HepG2 (cell line): ENCODE data around the gene ZFHX3. TPM values are rescaled to one million over a fixed set of nuclear protein-coding genes. Genes with fewer than 3 reads are reported as not detected.

Experiments used
- ATAC-seq: fragments of 200-7000 bp; cut with Tn5 transposase; 3 replicates; pipeline ENCODE4 v1.9.1; 2020; ENCODE audit warnings: mild to moderate bottlenecking, moderate library complexity
- BruUV-seq: library from RNA; stranded (reverse); fragments of 400-500 nt; replicated peaks from 2 replicates; lab custom pipeline; 2021; lab: Mats Ljungman, UMichigan
- CTCF ChIA-PET: fragments of 300-600 bp; formaldehyde crosslinking; extraction: SDS; loops from one replicate; lab custom pipeline; 2021; ENCODE audit warnings: low total read pairs, inconsistent platforms, low intra/inter-chr PET ratio; lab: Yijun Ruan, JAX
- POLR2A ChIA-PET: fragments of 350-600 bp; sonication (Branson Sonifier 250); formaldehyde crosslinking; loops from one replicate; lab custom pipeline; 2020; ENCODE audit warnings: antibody characterized with exemption, inconsistent platforms; lab: Yijun Ruan, JAX
- DNase-seq: peaks from one replicate; pipeline ENCODE4 v3.0.0-alpha.2; 2015; ENCODE audit warnings: low spot score
- FAIRE-seq: peaks from 3 replicates; lab custom pipeline; 2011; peaks lifted over from hg19 to GRCh38; lab: Jason Lieb, UNC
- H2AFZ ChIP-seq: one replicate; pipeline ENCODE4 v1.6.1; 2011; ENCODE audit warnings: low read length, inconsistent platforms
- H3K27ac ChIP-seq: fragments of 300-600 bp; 3 replicates; pipeline ENCODE4 v1.8.0; 2011; ENCODE audit warnings: mixed run types, mild to moderate bottlenecking, mixed read lengths, low read length, inconsistent platforms; ENCODE audit not compliant: insufficient read depth; ENCODE audit errors: extremely low read length
- H3K27me3 ChIP-seq, 2 experiments: fragments of 200-600 bp in 1 of 2; 2 replicates in 1 of 2; 3 replicates in 1 of 2; pipeline versions ENCODE4 v1.6.0 to v1.8.0; 2011; ENCODE audit warnings: low read length in 2 of 2, mild to moderate bottlenecking in 2 of 2, moderate library complexity in 2 of 2, inconsistent platforms in 1 of 2; ENCODE audit not compliant: insufficient read depth in 2 of 2, control insufficient read depth in 1 of 2
- H3K36me3 ChIP-seq, 2 experiments: fragments of 200-600 bp in 1 of 2; replicated peaks in 1 of 2; 2 replicates in 1 of 2; 3 replicates in 1 of 2; pipeline versions ENCODE4 v1.5.1 to v1.8.0; 2011; ENCODE audit warnings: low read length in 2 of 2, inconsistent platforms in 1 of 2; ENCODE audit not compliant: insufficient read depth in 2 of 2, control insufficient read depth in 1 of 2
- H3K4me1 ChIP-seq: 2 replicates; pipeline ENCODE4 v1.5.1; 2012; ENCODE audit warnings: low read length, inconsistent platforms; ENCODE audit not compliant: insufficient read depth
- H3K4me2 ChIP-seq: 2 replicates; pipeline ENCODE4 v1.6.0; 2011; ENCODE audit warnings: low read depth, low read length, inconsistent platforms
- H3K4me3 ChIP-seq, 3 experiments: fragments of 200-600 bp in 1 of 3; sonication (generic), shearing (Covaris generic) in 1 of 3; replicated peaks in 1 of 3; 2 replicates each; pipeline ENCODE4 v1.5.1; 2011 to 2016; ENCODE audit warnings: low read length in 3 of 3, inconsistent platforms in 2 of 3, low read depth in 2 of 3, mild to moderate bottlenecking in 2 of 3, control low read depth in 1 of 3, mixed read lengths in 1 of 3; ENCODE audit not compliant: insufficient read depth in 1 of 3
- H3K79me2 ChIP-seq: one replicate; pipeline ENCODE4 v1.6.1; 2011; ENCODE audit warnings: low read length, inconsistent platforms; ENCODE audit not compliant: insufficient read depth
- H3K9ac ChIP-seq: 2 replicates; pipeline ENCODE4 v1.6.0; 2011; ENCODE audit warnings: mild to moderate bottlenecking, low read depth, low read length, inconsistent platforms; ENCODE audit not compliant: insufficient read depth
- H3K9me3 ChIP-seq: 2 replicates; pipeline ENCODE4 v1.5.1; 2012; ENCODE audit warnings: mild to moderate bottlenecking, low read length
- H4K20me1 ChIP-seq: 2 replicates; pipeline ENCODE4 v1.6.0; 2011; ENCODE audit warnings: inconsistent platforms, mild to moderate bottlenecking, low read length, moderate library complexity; ENCODE audit not compliant: insufficient read depth
- PAWR ChIP-seq: sonication (generic); formaldehyde crosslinking; IDR thresholded peaks from 2 replicates; pipeline ENCODE4 v1.4.0; 2020; ENCODE audit warnings: missing genetic modification reagents, mild to moderate bottlenecking, borderline replicate concordance
- RBFOX2 ChIP-seq: fragments of 200-400 bp; formaldehyde crosslinking; IDR thresholded peaks from 2 replicates; pipeline ENCODE4 v1.6.1; 2017; ENCODE audit warnings: low read depth, mild to moderate bottlenecking, low read length
- RFX5 ChIP-seq: IDR thresholded peaks from 2 replicates; pipeline ENCODE4 v1.6.1; 2011; ENCODE audit warnings: low read depth, low read length, improper control_type of control experiment
- SYNCRIP ChIP-seq: fragments of 200-400 bp; formaldehyde crosslinking; IDR thresholded peaks from 2 replicates; pipeline ENCODE4 v1.6.1; 2018; ENCODE audit warnings: mild to moderate bottlenecking, low read depth, low read length; ENCODE audit not compliant: insufficient read depth
- YY1 ChIP-seq: IDR thresholded peaks from 2 replicates; pipeline ENCODE4 v1.6.1; 2011; ENCODE audit warnings: low read length, low read depth, moderate library complexity, mild to moderate bottlenecking; ENCODE audit not compliant: insufficient read depth, insufficient replicate concordance
- ZBTB25 ChIP-seq: IDR thresholded peaks from 2 replicates; pipeline ENCODE4 v1.6.1; 2018; ENCODE audit warnings: missing genetic modification reagents
- ZNF362 ChIP-seq: sonication (generic); formaldehyde crosslinking; IDR thresholded peaks from 2 replicates; pipeline ENCODE4 v1.4.0; 2020; ENCODE audit warnings: missing genetic modification reagents, mild to moderate bottlenecking, borderline replicate concordance
- WGBS: methylation state at CpG from one replicate; pipeline ENCODE4 v1.1.6; 2017; ENCODE audit warnings: low lambda C conversion rate; 5-methylcytosine and 5-hydroxymethylcytosine counted together
- in situ Hi-C: cut with HindIII; loops from 2 replicates; pipeline ENCODE4 v1.10.0; 2017; ENCODE audit warnings: low pct_unique_long_range_greater_than_20kb; ENCODE audit not compliant: extremely low pct_ligation_motif_present
- intact Hi-C: fragments of 100-400 bp; cut with micrococcal nuclease; formaldehyde crosslinking; loops from one replicate; pipeline ENCODE4 v1.10.0; 2022; ENCODE audit not compliant: unreplicated experiment
- polyA plus RNA-seq, 8 experiments: library from polyadenylated mRNA; depleted of rRNA in 3 of 8; stranded (reverse) in 7 of 8; unstranded in 1 of 8; fragments of >200 nt; fragmentation: Illumina TruSeq in 4 of 8; extraction: Trizol in 4 of 8; gene quantifications; 2 replicates each; pipeline versions ENCODE4 v1.2.1 to v1.2.3, GENCODE V29; 2011 to 2016; ENCODE audit warnings: low read depth in 4 of 8, missing spikeins in 1 of 8, mixed read lengths in 1 of 8; ENCODE audit not compliant: insufficient read depth in 1 of 8
- total RNA-seq, 5 experiments: library from RNA; depleted of rRNA; stranded (reverse); fragments of >200 nt; fragmentation: Illumina TruSeq; extraction: Trizol; gene quantifications; 2 replicates each; pipeline ENCODE4 v1.2.3, GENCODE V29; 2016; ENCODE audit warnings: low read depth in 1 of 5

Gene ZFHX3
- total and polyA plus RNA-seq, 2 of the 13 experiments (the other 11 are each of a cell fraction or from before 2014, with no cell fraction given): 5.0 to 6.0 TPM

- peak; percentile 74; the same call in 1 of the 2 replicates for TF ChIP-seq ZNF362
- TF ChIP-seq YY1: peak; percentile 18
- no peak for TF ChIP-seq RFX5
- TF ChIP-seq ZBTB25 (CRISPR knock-in tag): peak; percentile 29; the same call in 1 of the 2 replicates
Observed at GRCh38 chr16:73054813-73055482, 7.0 kb upstream of the ZFHX3 start (continued).

GRCh38 chr16:73054498-73054812, 6.5 kb upstream of the ZFHX3 start:
- ATAC-seq: no peak
- H3K9ac ChIP-seq: peak overlapping the region; percentile 86
- in situ Hi-C loops: no loop called here
- 26% methylated on average over 6 of the region's 6 CpGs for WGBS
- peak overlapping the region; percentile 82 for H3K27ac ChIP-seq
- H3K4me2 ChIP-seq: peak overlapping the region; percentile 98
- POLR2A ChIA-PET: interaction anchor here (0.7 to 5.1 kb wide), 9 partner anchors 15 to 179 kb away, joined by 3 to 36 read pairs (median 6); no protein-coding TSS in a partner anchor
- H3K4me3 ChIP-seq: peak overlapping the region; percentile 75 to 91 (median 77); a peak in 5 of 6 replicates
- intact Hi-C loops: no loop called here
- H3K27me3 ChIP-seq: no peaks in the 10 kb centered on the region; a peak in 1 of 5 replicates
- BruUV-seq: no TSS peak
- no peak for DNase-seq
- no peaks in the 10 kb centered on the region for H3K9me3 ChIP-seq
- H3K4me1 ChIP-seq: peaks cover 68% of the 10 kb centered on the region
- no peaks in the 10 kb centered on the region for H4K20me1 ChIP-seq
- peaks cover 78% of the 10 kb centered on the region for H3K79me2 ChIP-seq
- no peaks in the 10 kb centered on the region for H3K36me3 ChIP-seq
- FAIRE-seq: no peak
- no peak overlapping the region for H2AFZ ChIP-seq
- CTCF ChIA-PET: no interaction called here
- no peak for TF ChIP-seq PAWR (CRISPR knock-in tag)
- TF ChIP-seq RBFOX2: peak; percentile 24; the same call in 1 of the 2 replicates
- TF ChIP-seq SYNCRIP: no peak
- TF ChIP-seq, all 625 proteins: peak for 1
